Ovary (tissue), 3 donors: ENCODE measurements around the gene CEP57L1.

Experiments
- CTCF ChIP-seq, 3 donors: fragments of 450-650 bp in 2 of 3; fragments of 200-600 bp in 1 of 3; IDR thresholded peaks; one replicate each; pipeline versions ENCODE4 v1.5.1 to v1.8.0; 2016 to 2022; ENCODE audit warnings: antibody characterized with exemption in 3 of 3, mild to moderate bottlenecking in 1 of 3
- POLR2A ChIP-seq: fragments of 450-650 bp; IDR thresholded peaks from one replicate; pipeline ENCODE4 v1.6.1; 2017; ENCODE audit warnings: antibody characterized with exemption, mild to moderate bottlenecking, moderate library complexity
- donor health status: DM: no; HTN: no; CAD: no.

- no peak for TF ChIP-seq POLR2A
- TF ChIP-seq CTCF (IDR thresholded peaks at IDR 0.05), result no peak
These were observed 43.2 kb upstream of the CEP57L1 start for GRCh38 chr6:109052018-109052651.
